Amniotic stem cell (primary cell): ENCODE data around the gene CORO7.
"Not testable (repeated sequence)": the region's sequence is repeated elsewhere in the genome, so short reads cannot be mapped to it uniquely, and the experiment has no call there.

Experiments
- DNase-seq: peaks from one replicate; lab custom pipeline; 2025; lab: John Stamatoyannopoulos, UW

CORO7 gene

GRCh38 chr16:4402439-4403132 is 13.8 kb downstream of the CORO7 start:
- no peak for DNase-seq

GRCh38 chr16:4401510-4401909 is 14.9 kb downstream of the CORO7 start:
- no peak for DNase-seq

- no peak for DNase-seq
Observed at GRCh38 chr16:4401094-4401501, 15.3 kb downstream of the CORO7 start.

GRCh38 chr16:4399001-4399730 is 17.2 kb downstream of the CORO7 start:
- DNase-seq = no peak

- DNase-seq = no peak
Observed at GRCh38 chr16:4395055-4395726, 21.2 kb downstream of the CORO7 start.

- DNase-seq = not testable (repeated sequence)
Observed at GRCh38 chr16:4393850-4394249, 22.5 kb downstream of the CORO7 start.

GRCh38 chr16:4393240-4393600 is 23.2 kb downstream of the CORO7 start:
- no peak for DNase-seq

- DNase-seq = peak; percentile 39
Observed at GRCh38 chr16:4392382-4393239, 23.8 kb downstream of the CORO7 start.

- DNase-seq = no peak
Observed at GRCh38 chr16:4391631-4392381, 24.6 kb downstream of the CORO7 start.

GRCh38 chr16:4390266-4391260 is 25.8 kb downstream of the CORO7 start:
- DNase-seq = no peak

GRCh38 chr16:4389051-4389955 is 27.1 kb downstream of the CORO7 start:
- no peak for DNase-seq

- DNase-seq = no peak
Observed at GRCh38 chr16:4388271-4389021, 27.9 kb downstream of the CORO7 start.

- no peak for DNase-seq
Observed at GRCh38 chr16:4387781-4388180, 28.6 kb downstream of the CORO7 start.

GRCh38 chr16:4386951-4387565 is 29.3 kb downstream of the CORO7 start:
- DNase-seq = no peak

GRCh38 chr16:4386451-4386805 is 30.0 kb downstream of the CORO7 start:
- DNase-seq = no peak

- DNase-seq = no peak
Observed at GRCh38 chr16:4385789-4386450, 30.5 kb downstream of the CORO7 start.

GRCh38 chr16:4385066-4385788 is 31.2 kb downstream of the CORO7 start:
- DNase-seq = no peak
